Activated B cell treated with CpG ODN at 0.5 μM for 24 hours (primary cell): ENCODE data around the gene PRR22. TPM values are rescaled to one million over a fixed set of nuclear protein-coding genes. Genes with fewer than 3 reads are reported as not detected.

Experiments used
- ATAC-seq: fragments of 200-7000 bp; cut with Tn5 transposase; one replicate; pipeline ENCODE4 v1.10.0; 2021; ENCODE audit warnings: low read depth, mild to moderate bottlenecking, moderate library complexity
- CTCF ChIA-PET: fragments of 350-600 bp; sonication (Branson Sonifier 250); formaldehyde crosslinking; loops from one replicate; lab custom pipeline; 2021; ENCODE audit warnings: antibody characterized with exemption; lab: Charles Lee
- POLR2A ChIA-PET: fragments of 350-600 bp; sonication (Branson Sonifier 250); formaldehyde crosslinking; loops from one replicate; lab custom pipeline; 2021; ENCODE audit warnings: antibody characterized with exemption; lab: Charles Lee
- DNase-seq: peaks from one replicate; pipeline ENCODE4 v3.0.0; 2022
- H3K27ac Mint-ChIP-seq: one replicate; pipeline ENCODE4 v1.8.0; 2020; ENCODE audit warnings: mixed read lengths
- H3K27me3 Mint-ChIP-seq: one replicate; pipeline ENCODE4 v1.8.0; 2021; ENCODE audit warnings: mixed read lengths
- H3K36me3 Mint-ChIP-seq: one replicate; pipeline ENCODE4 v1.8.0; 2021; ENCODE audit warnings: low read depth, mixed read lengths
- H3K4me1 Mint-ChIP-seq: one replicate; pipeline ENCODE4 v1.8.0; 2021; ENCODE audit warnings: mixed read lengths
- H3K4me3 Mint-ChIP-seq: one replicate; pipeline ENCODE4 v1.8.0; 2020; ENCODE audit warnings: mild to moderate bottlenecking, mixed read lengths
- H3K9me3 Mint-ChIP-seq: one replicate; pipeline ENCODE4 v1.8.0; 2020; ENCODE audit warnings: mixed read lengths
- intact Hi-C: fragments of 100-400 bp; cut with micrococcal nuclease; formaldehyde crosslinking; loops from one replicate; pipeline ENCODE4 v1.15.1; 2024
- total RNA-seq: library from RNA; stranded (reverse); gene quantifications from 2 replicates; pipeline ENCODE4 v1.2.3, GENCODE V29; 2022
- TF ChIP-seq, protein P1 (sequence below): fragments of 200-600 bp; IDR thresholded peaks from one replicate; pipeline ENCODE4 v1.8.0; 2022; ENCODE audit warnings: antibody characterized with exemption, mild to moderate bottlenecking

Gene PRR22
- total RNA-seq, 1 donor from 2014 or later = 9.8 TPM

DNA sequence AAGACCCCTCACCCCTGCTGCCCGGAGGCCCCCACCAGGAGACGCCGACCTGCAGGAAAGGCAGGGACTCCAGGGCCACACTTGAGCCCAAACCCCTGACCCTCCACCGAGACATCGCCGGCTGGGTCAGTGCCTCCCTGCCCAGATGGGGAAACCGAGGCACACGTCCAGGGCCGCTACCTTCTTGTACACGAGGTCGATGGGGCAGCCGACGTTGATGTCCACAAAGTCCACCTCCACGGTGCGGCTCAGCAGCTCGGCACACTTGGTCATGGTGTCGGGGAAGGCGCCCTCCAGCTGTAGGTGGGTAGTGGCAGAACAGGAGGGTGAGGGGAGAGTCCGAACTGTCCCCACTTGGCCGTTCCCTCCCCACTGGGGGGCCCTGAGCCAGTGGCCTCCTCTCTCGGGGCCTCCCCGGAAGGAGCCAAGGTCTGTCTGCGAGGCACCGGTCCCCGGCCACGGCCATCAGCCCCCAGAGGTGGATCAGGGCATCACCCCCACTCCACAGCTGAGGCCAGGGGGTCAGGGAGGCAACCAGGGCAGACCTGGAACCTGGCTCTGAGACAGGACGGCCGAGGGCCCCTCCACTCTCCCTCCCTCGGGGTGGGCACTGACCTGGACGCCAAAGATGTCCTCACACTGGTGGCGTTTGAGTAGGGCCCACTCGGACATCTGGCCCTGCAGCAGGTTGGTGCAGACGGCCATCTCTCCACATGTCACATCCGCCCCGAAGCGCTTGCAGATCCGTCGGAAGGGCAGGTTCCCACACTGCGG, 3.0 kb upstream of the PRR22 start:
- CTCF ChIA-PET = no interaction called here
- POLR2A ChIA-PET = interaction anchor here (1.0 kb wide), 1 partner anchor 165 kb away, joined by 3 read pairs; the partner anchor contains the start of gene SAFB2
- intact Hi-C loops = no loop called here
- H3K27ac Mint-ChIP-seq = no peak overlapping the region
- TF ChIP-seq, protein P1, sequence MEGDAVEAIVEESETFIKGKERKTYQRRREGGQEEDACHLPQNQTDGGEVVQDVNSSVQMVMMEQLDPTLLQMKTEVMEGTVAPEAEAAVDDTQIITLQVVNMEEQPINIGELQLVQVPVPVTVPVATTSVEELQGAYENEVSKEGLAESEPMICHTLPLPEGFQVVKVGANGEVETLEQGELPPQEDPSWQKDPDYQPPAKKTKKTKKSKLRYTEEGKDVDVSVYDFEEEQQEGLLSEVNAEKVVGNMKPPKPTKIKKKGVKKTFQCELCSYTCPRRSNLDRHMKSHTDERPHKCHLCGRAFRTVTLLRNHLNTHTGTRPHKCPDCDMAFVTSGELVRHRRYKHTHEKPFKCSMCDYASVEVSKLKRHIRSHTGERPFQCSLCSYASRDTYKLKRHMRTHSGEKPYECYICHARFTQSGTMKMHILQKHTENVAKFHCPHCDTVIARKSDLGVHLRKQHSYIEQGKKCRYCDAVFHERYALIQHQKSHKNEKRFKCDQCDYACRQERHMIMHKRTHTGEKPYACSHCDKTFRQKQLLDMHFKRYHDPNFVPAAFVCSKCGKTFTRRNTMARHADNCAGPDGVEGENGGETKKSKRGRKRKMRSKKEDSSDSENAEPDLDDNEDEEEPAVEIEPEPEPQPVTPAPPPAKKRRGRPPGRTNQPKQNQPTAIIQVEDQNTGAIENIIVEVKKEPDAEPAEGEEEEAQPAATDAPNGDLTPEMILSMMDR = no peak
- no peaks in the 10 kb centered on the region for H3K9me3 Mint-ChIP-seq
- H3K4me1 Mint-ChIP-seq = peaks cover 15% of the 10 kb centered on the region
- DNase-seq (no peak), ATAC-seq (no peak)
- H3K4me3 Mint-ChIP-seq = no peak overlapping the region
- H3K36me3 Mint-ChIP-seq = peaks cover 58% of the 10 kb centered on the region
- no peaks in the 10 kb centered on the region for H3K27me3 Mint-ChIP-seq

DNA sequence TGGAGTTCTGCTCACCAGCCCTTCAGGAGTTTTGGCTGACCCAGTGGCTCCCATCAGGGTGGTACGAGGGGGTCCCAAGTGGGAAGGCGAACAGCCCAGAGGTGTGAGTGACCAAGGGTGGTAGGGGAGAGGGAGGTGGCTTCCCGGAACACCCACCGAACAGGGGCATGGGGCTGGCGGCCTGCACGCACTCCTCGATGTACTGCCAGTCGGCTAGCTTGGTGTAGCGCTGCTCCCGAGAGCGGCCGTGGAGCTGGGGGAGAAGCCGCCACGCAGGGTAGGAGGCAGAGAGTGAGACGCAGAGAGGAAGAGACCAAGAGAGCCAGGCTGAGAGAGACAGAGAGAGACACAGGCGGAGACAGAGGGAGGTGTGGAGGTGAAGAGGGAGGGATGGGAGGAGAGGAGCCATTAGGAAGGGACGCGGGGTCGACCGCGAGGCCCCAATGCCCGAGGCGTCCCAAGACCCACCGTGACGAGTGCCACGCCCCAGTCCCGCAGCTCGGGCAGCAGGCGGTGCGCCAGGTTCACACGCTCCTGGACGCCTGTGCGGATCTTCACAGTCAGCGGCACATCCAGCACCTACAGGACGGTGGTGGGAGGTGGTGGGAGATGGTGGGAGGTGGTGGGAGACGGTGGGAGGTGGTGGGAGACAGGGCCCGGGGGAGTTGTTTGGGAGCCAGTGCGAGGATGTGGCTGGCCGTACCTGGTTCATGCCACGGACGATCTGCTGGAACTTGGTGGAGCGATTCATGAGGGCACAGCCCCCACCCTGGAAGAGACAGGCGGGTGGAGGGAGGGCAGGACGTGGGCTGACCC, 2.3 kb upstream of the PRR22 start:
- no peak for ATAC-seq
- POLR2A ChIA-PET = no interaction called here
- DNase-seq = no peak
- no peaks in the 10 kb centered on the region for H3K27me3 Mint-ChIP-seq
- TF ChIP-seq, protein P1 = no peak
- H3K4me3 Mint-ChIP-seq = no peak overlapping the region
- CTCF ChIA-PET = no interaction called here
- peaks cover 58% of the 10 kb centered on the region for H3K36me3 Mint-ChIP-seq
- H3K27ac Mint-ChIP-seq = no peak overlapping the region
- H3K9me3 Mint-ChIP-seq = no peaks in the 10 kb centered on the region
- intact Hi-C loops = no loop called here
- peaks cover 15% of the 10 kb centered on the region for H3K4me1 Mint-ChIP-seq

DNA sequence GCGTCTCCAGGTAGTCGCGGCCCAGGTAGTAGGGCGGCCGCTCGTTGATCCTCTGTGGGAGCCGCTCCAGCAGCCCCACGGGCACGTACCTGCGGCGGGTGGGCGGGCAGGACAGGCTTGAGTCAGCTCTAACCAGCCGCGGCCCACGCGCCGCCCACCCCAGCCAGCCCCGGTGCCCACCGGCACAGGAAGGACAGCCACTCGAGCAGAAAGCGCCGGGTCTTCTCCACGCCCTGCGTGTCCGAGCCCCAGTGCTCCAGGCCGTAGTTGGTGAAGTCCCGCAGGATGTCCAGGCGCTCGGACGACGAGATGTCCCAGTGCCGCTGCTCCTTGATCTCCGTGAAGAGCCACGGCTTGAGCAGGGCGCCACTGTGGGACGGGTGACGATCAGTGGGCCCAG, 877 bp upstream of the PRR22 start:
- CTCF ChIA-PET = no interaction called here
- Mint-ChIP-seq H3K9me3 (no peaks in the 10 kb centered on the region), H3K36me3 (peaks cover 51% of the 10 kb centered on the region), H3K27ac (no peak overlapping the region), H3K4me1 (peaks cover 7% of the 10 kb centered on the region), H3K4me3 (no peak overlapping the region), H3K27me3 (no peaks in the 10 kb centered on the region)
- TF ChIP-seq, protein P1 = no peak
- POLR2A ChIA-PET = no interaction called here
- DNase-seq (no peak), ATAC-seq (no peak)
- intact Hi-C loops = no loop called here

DNA sequence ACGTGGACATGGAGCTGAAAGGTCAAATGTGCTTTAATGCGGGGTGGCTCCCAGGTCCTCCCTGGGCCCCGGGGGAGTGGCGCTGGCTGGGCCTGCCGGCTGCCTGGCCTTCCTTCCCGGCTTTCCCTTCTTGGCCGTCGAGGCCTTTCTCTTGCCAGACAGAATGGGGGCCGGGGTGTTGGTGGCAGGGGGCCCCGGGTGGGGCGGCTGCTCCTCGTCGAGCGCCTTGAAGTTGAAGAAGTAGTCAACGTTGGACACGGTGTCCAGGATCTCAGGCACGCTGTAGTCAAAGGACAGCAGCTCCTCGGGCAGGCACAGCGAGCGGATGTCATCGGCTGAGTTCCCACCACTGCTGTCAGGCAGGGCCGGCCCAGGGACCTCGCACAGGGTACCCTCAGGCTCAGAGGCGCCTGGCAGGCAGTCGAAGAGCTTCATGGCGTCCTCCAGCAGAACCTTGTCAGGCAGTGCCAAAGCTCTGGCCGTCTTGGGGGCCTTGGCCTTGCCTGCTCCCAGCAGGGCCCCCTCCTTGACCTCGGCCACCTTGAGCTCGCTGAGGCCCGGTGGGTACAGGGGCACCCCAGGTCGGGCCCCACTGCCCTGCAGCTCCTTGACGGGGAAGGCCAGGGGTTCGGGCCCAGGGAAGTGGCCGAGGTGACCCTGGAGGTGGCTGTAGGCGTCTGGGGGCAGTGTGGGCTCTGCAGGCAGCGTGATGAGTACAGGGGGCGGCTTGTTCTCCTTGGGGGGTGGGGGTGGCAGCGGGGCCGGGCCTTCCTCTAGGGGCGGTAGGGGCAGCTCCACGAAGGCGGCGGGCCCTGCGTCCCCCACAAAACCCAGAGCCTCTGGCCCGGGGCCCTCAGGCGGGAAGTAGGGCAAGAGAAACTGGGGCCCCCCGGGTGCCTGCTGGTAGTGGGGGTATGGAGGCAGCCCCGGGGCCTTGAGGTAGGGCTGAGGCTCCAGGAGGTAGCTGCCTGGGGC, 1.3 kb downstream of the PRR22 start:
- TF ChIP-seq, protein P1 = no peak
- ATAC-seq (no peak), DNase-seq (no peak)
- no peaks in the 10 kb centered on the region for H3K4me1 Mint-ChIP-seq
- H3K36me3 Mint-ChIP-seq = peaks cover 33% of the 10 kb centered on the region
- no peak overlapping the region for H3K27ac Mint-ChIP-seq
- no peaks in the 10 kb centered on the region for H3K9me3 Mint-ChIP-seq
- H3K27me3 Mint-ChIP-seq = no peaks in the 10 kb centered on the region
- H3K4me3 Mint-ChIP-seq = no peak overlapping the region
- CTCF ChIA-PET = no interaction called here
- POLR2A ChIA-PET = no interaction called here
- intact Hi-C loops = no loop called here
